MCF 10A (cell line): Measurements from ENCODE around the gene USP9X. TPM values are rescaled to one million over a fixed set of nuclear protein-coding genes. Genes with fewer than 3 reads are reported as not detected.

Experiments used
- BruUV-seq: library from RNA; stranded (reverse); fragments of 400-500 nt; replicated peaks from 2 replicates; lab custom pipeline; 2021; lab: Mats Ljungman, UMichigan
- CTCF ChIA-PET: fragments of 300-600 bp; sonication (Branson Sonifier 250); formaldehyde crosslinking; extraction: SDS; loops from one replicate; lab custom pipeline; 2021; ENCODE audit warnings: antibody characterized with exemption, inconsistent platforms; lab: Yijun Ruan, JAX
- POLR2A ChIA-PET: fragments of 300-600, 350-650 bp; sonication (Branson Sonifier 250); formaldehyde crosslinking; extraction: SDS; loops from one replicate; lab custom pipeline; 2020; ENCODE audit warnings: antibody characterized with exemption, inconsistent platforms; lab: Yijun Ruan, JAX
- DNase-seq: peaks from one replicate; pipeline ENCODE4 v3.0.0-alpha.2; 2018; ENCODE audit not compliant: unreplicated experiment
- H3K27ac Mint-ChIP-seq: one replicate; pipeline ENCODE4 v1.8.0; 2022; ENCODE audit warnings: mild to moderate bottlenecking, low read depth, mixed read lengths; ENCODE audit not compliant: unreplicated experiment
- H3K27me3 Mint-ChIP-seq: one replicate; pipeline ENCODE4 v1.8.0; 2022; ENCODE audit warnings: mixed read lengths; ENCODE audit not compliant: insufficient read depth, unreplicated experiment
- H3K36me3 Mint-ChIP-seq: one replicate; pipeline ENCODE4 v1.8.0; 2022; ENCODE audit warnings: mild to moderate bottlenecking, moderate library complexity, mixed read lengths; ENCODE audit not compliant: insufficient read depth, unreplicated experiment
- H3K4me1 Mint-ChIP-seq: one replicate; pipeline ENCODE4 v1.8.0; 2022; ENCODE audit warnings: mixed read lengths; ENCODE audit not compliant: insufficient read depth, unreplicated experiment
- H3K4me3 Mint-ChIP-seq: one replicate; pipeline ENCODE4 v1.8.0; 2022; ENCODE audit warnings: mild to moderate bottlenecking, moderate library complexity, mixed read lengths; ENCODE audit not compliant: unreplicated experiment
- H3K9me3 Mint-ChIP-seq: one replicate; pipeline ENCODE4 v1.8.0; 2022; ENCODE audit warnings: mixed read lengths; ENCODE audit not compliant: unreplicated experiment
- CTCF ChIP-seq: fragments of 200-600 bp; IDR thresholded peaks from one replicate; pipeline ENCODE4 v1.8.0; 2022; ENCODE audit warnings: antibody characterized with exemption, mild to moderate bottlenecking; ENCODE audit not compliant: unreplicated experiment
- intact Hi-C: fragments of 100-400 bp; cut with micrococcal nuclease; formaldehyde crosslinking; loops from 2 replicates; pipeline ENCODE4 v1.14.1; 2022
- total RNA-seq: library from RNA; stranded (reverse); gene quantifications from 2 replicates; pipeline ENCODE4 v1.2.3, GENCODE V29; 2022

USP9X gene
- total RNA-seq, 1 experiment from 2014 or later, result 77.9 TPM

- Mint-ChIP-seq H3K4me3 (no peak overlapping the region), H3K27ac (no peak overlapping the region), H3K4me1 (no peaks in the 10 kb centered on the region), H3K36me3 (no peaks in the 10 kb centered on the region), H3K27me3 (peaks cover 31% of the 10 kb centered on the region), H3K9me3 (peaks cover 8% of the 10 kb centered on the region)
- DNase-seq, result no peak
- POLR2A ChIA-PET, result interaction anchor here (0.6 kb wide), 1 partner anchor 17 kb away, joined by 4 read pairs; no protein-coding TSS in a partner anchor
- BruUV-seq, result no TSS peak
- CTCF ChIA-PET, result interaction anchor here (0.6 to 1.4 kb wide), 5 partner anchors 8 to 144 kb away, joined by 3 to 6 read pairs (median 3); no protein-coding TSS in a partner anchor
- no peak for TF ChIP-seq CTCF
- intact Hi-C loops, result loop anchor here (10.0 kb wide), 1 partner anchor 455 kb away; no protein-coding TSS in a partner anchor
Observed at GRCh38 chrX:41259516-41259915, 174.3 kb downstream of the USP9X start.

GRCh38 chrX:41265615-41266014, 180.4 kb downstream of the USP9X start:
- Mint-ChIP-seq H3K4me3 (no peak overlapping the region), H3K27me3 (peaks cover 47% of the 10 kb centered on the region), H3K4me1 (peaks cover 6% of the 10 kb centered on the region), H3K9me3 (peaks cover 8% of the 10 kb centered on the region), H3K36me3 (no peaks in the 10 kb centered on the region), H3K27ac (no peak overlapping the region)
- no peak for TF ChIP-seq CTCF
- ChIA-PET CTCF (interaction anchor here (1.3 kb wide), 1 partner anchor 11 kb away, joined by 9 read pairs; no protein-coding TSS in a partner anchor), POLR2A (interaction anchor here (1.7 kb wide), 1 partner anchor 10 kb away, joined by 4 read pairs; no protein-coding TSS in a partner anchor)
- intact Hi-C loops, result no loop called here
- no TSS peak for BruUV-seq
- DNase-seq, result no peak

GRCh38 chrX:41273638-41274037, 188.4 kb downstream of the USP9X start:
- BruUV-seq, result no TSS peak
- no peak overlapping the region for H3K27ac Mint-ChIP-seq
- no peaks in the 10 kb centered on the region for H3K4me1 Mint-ChIP-seq
- TF ChIP-seq CTCF, result no peak
- no peak overlapping the region for H3K4me3 Mint-ChIP-seq
- ChIA-PET CTCF (interaction anchor here (0.5 to 1.4 kb wide), 2 partner anchors 21 to 94 kb away, joined by 3 to 4 read pairs; no protein-coding TSS in a partner anchor), POLR2A (interaction anchor here (1.1 kb wide), 1 partner anchor 218 kb away, joined by 3 read pairs; no protein-coding TSS in a partner anchor)
- no peaks in the 10 kb centered on the region for H3K36me3 Mint-ChIP-seq
- intact Hi-C loops, result loop anchor here (10.0 kb wide), 2 partner anchors 281 to 461 kb away; no protein-coding TSS in a partner anchor
- H3K27me3 Mint-ChIP-seq, result peaks cover 46% of the 10 kb centered on the region
- H3K9me3 Mint-ChIP-seq, result no peaks in the 10 kb centered on the region
- peak; percentile 20 for DNase-seq
